ENCODE measurements around the gene COA1.
"Not testable (repeated sequence)": the region's sequence is repeated elsewhere in the genome, so short reads cannot be mapped to it uniquely, and the experiment has no call there.

COA1 gene

DNA sequence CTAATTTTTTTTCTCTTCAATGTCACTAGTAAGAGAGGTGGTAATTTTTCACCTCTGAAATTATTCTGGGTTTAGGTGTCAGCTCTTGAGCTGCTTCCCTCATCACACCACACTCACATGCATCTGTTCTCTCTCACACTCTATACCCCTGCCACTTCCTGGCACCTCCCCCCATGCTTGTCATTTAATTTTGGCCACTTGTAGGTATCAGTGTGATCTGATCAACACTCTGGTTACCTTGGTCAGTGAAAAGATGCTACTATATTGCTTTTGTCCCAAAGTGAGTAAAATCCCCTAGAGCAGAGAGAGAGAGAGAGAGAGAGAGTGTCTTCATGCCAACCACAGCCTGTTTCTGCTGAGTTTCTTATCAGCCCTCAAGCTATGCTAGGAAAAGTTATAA, 103.9 kb downstream of the COA1 start:
- no peak for DNase-seq

DNA sequence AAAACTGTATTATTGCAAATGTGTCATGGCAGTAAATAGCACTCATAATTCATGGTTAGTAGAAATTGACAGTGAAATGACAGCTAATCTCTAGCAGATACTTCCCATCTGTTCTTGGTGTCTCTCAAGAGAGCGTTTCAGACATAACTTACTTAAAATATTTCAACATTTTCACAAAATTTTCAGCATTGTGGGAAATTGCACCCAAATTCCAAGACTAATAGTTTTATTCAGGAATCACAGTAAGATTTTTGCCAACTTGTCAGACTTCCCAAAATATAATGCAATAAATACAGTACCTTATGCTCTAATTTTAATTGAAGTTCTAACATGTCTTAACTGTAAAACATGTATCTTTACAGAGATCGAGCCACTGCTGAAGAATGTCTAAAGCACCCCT, 105.2 kb downstream of the COA1 start:
- no peak for DNase-seq

DNA sequence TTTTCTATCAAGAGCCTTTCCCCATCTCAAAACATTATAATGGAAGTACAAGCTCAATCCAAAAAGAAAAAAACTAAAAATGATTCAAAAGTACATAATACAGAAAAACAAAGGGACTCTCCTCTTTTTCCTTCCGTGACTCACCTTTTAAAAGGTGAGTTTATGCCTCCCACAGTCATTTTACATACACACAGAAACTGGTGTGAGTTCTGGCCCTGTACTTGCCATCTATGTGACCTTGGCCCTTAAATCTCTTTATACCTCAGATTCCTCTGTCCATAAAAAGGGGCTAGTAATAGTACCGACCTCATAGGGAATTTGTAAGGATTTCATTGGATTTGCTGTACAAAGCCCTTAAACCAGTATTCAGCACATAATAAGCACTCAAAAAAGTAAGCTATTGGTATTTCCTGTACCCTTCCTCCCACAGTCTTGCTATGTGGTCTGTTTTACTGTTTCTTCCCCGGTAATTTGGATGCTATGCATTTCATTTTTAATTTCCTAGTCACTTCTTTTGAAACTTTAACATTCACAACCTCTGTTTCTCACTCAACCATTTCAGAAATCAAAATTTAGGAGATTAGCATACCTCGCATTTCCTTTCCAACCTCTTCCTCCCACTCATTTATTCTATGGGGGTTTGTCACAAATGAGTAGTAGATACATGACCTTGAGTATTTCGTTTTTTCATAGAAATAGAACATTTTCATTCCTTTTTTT, 107.4 kb downstream of the COA1 start:
- no peak for DNase-seq

DNA sequence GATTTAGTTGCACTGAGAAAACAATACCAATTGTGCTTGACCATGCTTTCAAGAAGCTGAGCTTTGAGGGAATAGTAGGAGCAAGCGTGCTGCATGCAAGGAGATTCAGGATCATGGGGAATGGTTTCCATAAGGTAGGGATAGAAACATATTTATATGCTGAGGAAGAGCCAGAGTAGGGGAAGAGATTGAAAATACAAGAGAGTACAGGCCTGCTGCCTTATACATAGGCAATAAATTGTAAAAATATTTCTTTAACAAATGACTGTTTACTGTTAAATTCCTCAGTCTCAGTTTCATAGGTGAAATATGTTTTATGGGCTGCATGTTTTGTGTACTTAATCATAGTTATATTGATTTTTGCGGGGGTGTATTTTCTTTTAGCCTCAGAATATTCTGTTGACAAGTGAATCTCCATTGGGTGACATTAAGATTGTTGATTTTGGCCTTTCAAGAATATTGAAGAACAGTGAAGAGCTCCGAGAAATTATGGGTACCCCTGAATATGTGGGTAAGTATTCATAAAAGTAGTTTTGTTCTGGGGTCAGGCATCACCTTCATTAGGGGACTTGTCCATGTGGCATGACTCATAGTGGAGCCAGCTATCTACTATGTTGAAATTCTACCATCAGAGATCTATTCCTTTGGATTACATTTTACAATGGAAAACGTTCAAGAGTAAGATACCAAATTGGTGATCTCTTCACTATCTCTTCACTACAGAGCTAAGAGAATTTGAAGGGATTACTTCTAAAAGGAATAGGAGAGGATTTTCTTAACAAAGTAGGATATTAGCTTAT, 109.9 kb downstream of the COA1 start:
- no peak for DNase-seq

DNA sequence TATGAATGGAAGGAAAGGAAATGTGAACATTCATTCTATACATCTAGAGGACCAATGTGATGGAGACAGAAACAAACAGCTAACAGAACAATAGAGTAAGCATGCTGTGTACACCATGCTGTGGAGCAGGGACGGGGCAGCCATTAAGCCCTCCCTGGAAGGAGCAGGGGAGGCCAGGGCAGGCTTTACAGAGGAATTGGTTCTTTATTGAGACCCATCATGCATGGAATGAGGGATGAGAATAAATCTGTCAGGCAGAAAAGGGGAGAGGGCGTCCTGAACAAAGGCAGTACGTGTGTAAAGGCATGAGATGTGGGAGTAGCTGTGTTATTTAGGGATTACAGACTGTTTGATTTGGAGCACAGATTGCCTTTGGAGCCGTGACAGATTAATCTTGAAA, 111.2 kb downstream of the COA1 start:
- DNase-seq: no peak

DNA sequence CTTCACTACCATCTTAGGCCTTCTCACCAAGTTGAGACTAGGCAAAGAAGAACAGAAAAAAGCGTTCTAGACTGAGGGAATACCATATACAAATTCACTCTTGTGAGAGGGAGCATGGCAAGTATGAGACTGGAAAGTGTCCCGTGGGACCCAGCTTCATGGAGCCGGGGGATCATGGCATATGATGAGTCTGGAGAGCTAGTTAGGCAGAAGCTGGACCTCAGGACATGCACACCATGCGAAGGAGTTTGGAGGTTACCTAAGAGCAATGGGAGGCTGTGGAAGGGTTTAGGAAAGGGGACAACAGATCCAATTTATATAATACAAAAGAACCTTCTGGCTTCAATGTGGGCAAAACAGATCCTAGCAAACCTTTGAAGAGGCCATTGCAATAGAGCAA, 112.3 kb downstream of the COA1 start:
- DNase-seq: no peak

DNA sequence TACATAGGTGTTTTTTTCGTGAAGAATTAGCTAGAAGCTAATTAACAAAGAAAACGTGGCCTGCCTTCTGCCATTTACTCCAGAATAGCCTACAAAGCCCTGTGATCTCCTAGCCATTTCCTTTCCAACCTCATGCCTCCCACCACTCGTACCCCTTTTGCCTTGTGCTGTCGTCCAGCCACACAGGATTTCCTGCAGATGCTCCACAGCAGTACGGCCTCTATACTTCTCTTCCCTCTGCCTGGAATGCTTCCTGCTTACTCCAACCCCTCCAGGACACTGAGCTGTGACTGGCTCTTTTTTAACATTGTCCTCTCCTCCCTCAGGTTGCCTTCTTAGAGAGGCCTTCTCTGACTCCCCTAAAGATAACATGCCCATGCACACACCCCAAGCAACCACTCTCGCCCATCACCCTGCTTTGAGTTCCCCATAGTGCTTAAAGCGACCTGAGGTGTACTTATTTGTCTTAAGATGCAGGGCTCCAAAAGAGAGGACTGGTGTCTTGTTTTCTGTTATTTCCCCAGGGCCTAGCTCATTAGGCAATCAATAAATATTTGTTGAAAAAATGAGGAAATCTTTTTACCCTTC, 113.7 kb downstream of the COA1 start:
- DNase-seq: no peak

DNA sequence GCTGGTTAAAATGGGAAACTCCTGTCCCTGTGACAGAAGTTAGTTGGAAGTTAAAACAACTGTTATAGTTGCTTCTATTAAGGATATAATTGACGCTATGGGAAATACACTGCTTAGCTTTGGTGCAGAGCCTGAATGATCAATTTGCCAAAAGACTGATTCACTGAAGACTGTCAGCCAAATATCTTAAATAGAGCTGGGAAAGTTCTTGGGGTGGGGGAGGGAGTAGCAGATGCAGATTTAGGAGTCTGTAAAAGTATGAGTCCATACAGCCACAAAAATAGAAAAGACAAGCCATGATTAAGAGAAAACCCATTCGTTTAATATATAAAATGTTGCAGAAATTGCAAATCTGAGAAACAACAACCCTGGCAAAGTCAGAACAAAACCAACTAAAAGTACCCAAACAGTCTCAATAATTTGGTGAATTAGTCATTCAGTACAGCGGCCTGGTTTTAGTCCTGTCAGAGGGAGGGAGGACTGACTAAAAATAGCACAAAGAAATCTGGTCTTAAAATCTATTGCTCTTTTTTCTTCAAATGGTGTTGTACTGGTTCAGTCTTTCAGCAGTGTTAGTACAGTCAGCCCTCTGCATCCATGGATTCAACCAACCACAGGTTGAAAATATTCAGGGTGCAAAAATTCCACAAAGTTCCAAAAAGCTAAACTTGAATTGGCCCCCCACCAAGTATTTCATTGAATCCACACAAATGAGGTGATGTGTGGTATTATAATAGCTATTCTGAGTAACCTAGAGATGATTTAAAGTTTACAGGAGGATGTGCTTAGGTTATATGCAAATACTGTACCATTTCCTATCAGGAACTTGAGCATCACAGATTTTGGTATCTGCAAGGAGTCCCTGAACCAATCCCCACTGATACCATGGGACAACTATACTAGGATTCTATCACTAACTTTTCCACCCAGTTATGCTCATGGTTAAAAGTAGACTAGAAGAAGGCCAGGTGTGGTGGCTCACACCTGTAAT, 116.4 kb downstream of the COA1 start:
- no peak for DNase-seq

DNA sequence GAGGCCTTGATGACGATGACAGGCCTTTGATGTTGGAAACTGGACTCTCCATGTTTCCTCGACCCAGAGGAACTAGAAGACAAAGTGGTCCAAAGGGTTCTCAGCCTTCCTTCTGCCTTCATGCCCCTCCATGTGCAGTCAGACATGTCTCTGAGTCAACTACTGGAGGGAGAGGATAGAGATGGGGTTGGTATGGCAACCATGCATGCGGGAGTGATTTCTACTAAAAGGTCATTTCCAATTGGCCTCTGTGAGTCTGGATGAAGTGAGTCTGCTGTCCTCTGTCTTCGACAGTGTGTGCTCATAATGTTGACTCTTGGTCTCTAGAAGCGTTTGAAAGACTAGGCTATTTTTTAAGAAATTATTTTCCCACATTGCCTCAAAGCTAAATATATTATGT, 117.2 kb downstream of the COA1 start:
- DNase-seq: no peak

DNA sequence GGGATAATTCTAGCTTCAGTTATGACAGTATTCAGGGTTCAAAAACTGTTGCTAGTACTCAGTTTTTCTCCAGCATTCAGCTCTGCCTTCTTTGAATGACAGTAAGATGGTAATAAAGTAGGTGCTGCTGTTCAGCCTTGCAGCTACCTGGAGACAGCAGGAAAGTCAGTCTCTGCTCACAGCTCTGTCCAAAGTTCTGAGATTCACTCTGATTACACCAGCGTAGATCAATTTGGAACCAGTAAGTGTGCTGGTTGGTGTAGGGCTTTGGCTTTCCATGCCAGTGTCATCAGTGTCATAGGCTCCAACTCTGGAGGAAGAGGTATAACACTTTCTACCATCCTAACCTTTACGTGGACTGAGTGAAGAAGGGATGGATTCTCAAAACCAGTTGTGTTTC, 120.2 kb downstream of the COA1 start:
- no peak for DNase-seq

DNA sequence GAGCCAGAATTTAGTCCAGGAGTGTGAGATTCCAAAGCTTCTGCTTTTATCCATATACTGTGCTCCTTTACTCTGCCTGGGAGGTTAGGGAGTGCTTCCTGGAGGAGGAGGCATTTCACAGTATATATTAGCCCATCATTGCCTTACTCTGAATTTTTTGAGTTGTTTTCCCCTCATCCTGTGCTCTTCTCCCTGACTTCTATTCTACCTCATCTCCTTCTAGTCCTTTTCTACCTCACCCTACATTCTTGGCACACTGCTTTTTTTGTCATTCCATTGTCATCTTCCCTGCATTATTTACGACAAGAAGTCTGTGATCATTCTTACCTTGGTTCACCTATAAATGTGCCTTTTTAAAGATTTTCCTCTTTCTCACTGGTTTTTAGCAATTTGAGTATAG, 125.1 kb downstream of the COA1 start:
- DNase-seq: no peak

DNA sequence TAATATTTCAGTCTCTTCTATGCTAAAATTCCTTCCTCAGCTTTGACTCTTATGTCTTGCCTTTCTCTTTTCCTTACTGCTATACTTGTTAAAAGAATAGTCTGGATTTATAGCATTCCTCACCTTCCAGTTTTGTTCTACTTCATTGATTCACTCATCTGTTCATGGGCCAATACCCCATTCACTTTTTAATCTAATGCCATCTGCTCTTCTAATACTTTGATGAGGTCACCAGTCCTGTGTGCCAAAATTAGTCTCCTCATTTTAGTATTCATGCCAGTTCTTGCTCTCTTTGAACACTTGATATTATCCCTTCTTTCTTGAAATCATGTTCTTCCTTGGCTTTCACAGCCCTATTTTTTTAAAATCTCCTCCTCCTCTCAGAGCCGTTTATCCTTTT, 127.1 kb downstream of the COA1 start:
- DNase-seq: no peak

DNA sequence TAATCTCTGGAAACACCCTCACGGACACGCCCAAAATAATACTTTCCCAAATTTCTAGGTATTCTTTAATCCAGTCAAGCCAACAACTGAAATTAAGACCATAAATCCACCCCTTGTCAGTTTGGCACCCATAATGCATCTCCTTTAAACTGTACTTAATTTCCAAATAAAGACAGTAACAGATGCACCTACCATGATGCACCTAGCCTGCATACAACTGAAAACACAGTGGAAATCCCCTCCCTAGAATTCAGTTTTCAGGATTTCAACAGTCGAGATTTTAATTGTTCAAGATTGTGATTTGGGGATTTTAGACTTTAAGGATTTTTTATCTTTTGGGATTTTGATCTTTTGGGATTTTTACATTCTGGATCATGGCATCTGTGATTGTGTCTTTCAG, 129.3 kb downstream of the COA1 start:
- DNase-seq: no peak

DNA sequence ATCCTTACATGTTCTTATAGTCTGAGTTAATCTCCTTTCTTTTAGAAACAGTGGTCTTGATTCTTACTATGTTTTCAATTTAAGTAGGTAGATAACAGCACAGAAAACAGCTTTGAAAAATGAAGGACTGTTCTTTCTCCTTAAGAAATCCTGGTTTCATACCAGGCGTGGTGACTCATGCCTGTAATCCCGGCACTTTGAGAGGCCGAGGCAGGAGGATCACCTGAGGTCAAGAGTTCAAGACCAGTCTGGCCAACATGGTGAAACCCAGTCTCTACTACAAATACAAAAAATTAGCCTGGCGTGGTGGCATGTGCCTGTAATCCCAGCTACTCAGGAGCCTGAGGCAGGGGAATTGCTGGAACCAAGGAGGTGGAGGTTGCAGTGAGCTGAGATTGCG, 132.9 kb downstream of the COA1 start:
- not testable (repeated sequence) for DNase-seq

DNA sequence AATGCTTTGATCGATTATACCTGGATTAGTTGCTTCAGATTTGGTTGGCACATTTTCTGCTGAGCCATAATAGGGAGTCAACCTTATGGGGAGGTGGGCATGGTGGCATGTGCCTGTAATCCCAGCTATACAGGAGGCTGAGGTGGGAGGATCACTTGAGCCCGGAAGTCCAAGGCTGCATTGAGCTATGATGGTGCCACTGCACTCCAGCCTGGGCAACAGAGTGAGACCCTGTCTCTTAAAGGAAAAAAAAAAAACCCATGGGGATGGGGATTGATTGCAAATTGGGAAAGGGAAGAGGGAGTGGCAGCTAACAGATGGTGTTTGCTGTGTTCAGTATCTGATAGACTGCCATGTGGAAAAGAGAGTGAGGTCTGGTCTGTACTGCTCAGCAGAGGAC, 135.3 kb downstream of the COA1 start:
- DNase-seq: no peak

DNA sequence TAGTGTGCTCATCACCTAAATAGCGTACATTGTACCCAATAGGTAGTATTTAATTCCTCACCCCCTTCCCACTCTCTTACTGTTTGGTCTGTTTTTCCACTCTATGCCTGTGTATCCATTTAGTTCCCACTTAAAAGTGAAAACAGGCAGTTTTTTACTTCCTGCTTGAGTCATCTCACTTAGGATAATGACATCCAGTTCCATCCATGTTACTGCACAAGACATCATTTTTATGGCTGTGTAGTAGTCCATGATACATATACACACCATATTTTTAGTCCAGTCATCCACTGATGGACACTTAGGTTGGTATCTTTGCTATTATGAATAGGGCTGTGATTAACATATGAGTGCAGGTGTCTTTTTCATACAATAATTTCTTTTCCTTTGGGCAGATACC, 136.3 kb downstream of the COA1 start:
- DNase-seq: no peak

DNA sequence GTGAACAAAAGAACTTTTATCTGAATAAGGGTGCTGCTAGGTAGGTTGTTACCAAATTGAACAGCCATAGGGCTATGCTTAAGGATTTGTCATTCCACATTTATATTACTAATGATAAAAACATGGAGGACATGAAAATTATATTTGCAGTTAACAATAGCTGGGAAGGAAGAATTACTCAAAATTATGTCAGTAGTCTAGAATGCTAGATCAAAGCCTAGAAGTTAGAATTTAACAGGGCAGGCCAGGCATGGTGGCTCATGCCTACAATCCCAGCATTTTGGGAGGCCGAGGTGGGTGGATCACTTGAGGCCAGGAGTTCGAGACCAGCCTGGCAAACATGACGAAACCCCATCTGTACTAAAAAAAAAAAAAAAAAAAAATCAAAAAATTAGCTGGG, 137.0 kb downstream of the COA1 start:
- no peak for DNase-seq

DNA sequence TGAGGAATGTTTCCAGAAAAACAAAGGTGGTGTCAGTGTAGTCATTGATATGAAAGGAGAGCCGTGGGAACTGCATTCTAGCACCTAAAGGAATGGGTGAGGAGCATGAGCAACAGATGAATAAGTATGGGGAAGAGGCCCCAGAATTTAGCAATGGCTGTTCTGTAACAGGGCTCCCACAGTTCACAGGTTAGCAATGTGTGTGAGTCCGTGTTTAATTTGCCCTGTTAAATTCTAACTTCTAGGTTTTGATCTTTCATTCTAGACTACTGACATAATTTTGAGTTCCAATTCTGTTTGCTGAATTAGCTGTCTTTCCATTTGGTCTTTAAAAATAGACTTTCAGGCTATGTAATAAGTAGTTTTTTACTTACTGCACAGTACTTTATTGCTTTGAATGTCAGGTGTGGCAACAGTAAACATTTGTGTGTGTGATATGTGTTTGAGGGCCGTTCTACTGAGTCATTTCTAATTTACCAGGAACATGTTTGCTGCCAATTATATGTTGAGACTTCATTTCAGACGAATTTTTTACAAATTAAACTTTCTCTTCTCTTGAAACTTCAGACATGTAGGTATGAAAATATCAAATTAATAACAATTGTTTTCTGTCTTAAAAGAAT, 137.7 kb downstream of the COA1 start:
- DNase-seq: no peak

DNA sequence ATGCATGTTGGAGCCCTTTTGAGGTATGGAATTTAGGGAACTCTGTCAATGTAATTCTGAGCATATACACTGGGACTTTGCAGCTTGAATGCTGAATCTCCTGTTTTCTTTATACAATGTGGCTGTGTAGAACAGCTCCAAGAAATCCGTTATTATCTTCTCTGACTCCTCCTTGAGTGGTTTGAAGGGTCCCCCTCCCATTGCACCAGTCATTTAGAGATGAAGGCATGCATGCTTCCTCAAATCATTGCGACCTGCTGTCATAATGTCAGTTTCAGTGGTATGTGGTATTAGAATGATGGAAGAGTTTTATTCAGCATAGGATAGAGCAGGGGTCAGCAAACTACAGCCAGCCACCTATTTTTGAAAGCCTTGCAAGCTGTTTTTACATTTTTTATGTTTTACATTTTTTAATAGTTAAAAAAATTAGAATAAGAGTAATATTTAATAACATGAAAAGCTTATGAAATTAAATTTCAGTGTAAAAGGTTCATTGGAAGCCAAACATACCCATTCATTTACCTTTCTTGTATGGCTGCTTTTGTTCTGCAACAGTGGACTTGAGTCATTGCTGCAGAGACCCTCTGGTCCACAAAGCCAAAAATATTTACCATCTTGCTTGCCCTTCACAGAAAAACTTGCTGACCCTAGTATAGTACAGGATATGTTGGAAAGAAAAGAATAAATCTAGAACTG, 138.3 kb downstream of the COA1 start:
- no peak for DNase-seq

DNA sequence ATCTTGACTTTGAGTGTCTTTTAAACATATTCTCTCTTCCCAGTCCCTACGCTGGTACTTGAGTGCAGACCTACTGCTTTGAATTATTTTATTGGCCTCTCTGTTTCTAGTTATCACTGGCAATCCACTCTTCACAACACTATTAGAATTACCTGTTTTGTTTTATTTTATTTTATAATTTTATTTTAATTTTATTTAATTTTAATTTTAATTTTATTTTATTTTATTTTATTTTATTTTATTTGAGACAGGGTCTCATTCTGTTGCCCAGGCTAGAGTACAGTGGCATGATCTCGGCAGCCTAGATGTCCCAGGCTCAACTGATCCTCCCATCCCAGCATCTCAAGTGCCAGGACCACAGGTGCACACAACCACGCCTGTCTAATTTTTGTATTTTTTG, 139.6 kb downstream of the COA1 start:
- DNase-seq: no peak

Measured in hematopoietic multipotent progenitor cell treated with erythropoietin and hydrocortisone succinate and interleukin-3 and kit ligand, for 8 days (in vitro differentiated cells).